A549 (cell line): ENCODE data around the gene MEG3.

Experiments used
- CHD2 ChIP-seq: fragments of 150-350 bp; IDR thresholded peaks from 2 replicates; pipeline ENCODE4 v1.6.1; 2014; ENCODE audit warnings: low read length; ENCODE audit not compliant: partially characterized antibody
- JUNB ChIP-seq: fragments of >200 bp; sonication (Bioruptor Twin); formaldehyde crosslinking; IDR thresholded peaks from 2 replicates; pipeline ENCODE4 v1.6.1; 2016
- MYC ChIP-seq: IDR thresholded peaks from 2 replicates; pipeline ENCODE4 v1.6.1; 2012; ENCODE audit warnings: mild to moderate bottlenecking, inconsistent platforms, low read length, improper control_type of control experiment, borderline replicate concordance
- POLR2AphosphoS2 ChIP-seq: conservative IDR thresholded peaks from 2 replicates; pipeline ENCODE4 v1.6.1; 2012; ENCODE audit warnings: low read length, improper control_type of control experiment, inconsistent platforms
- RAD21 ChIP-seq, 2 experiments: fragments of >200 bp in 1 of 2; sonication (Bioruptor Twin) in 1 of 2; formaldehyde crosslinking in 1 of 2; IDR thresholded peaks in 1 of 2; conservative IDR thresholded peaks in 1 of 2; 2 replicates in 1 of 2; 3 replicates in 1 of 2; pipeline ENCODE4 v1.6.1; 2012 to 2018; ENCODE audit warnings: inconsistent platforms in 1 of 2
- RNF2 ChIP-seq: fragments of 200-600 bp; sonication (generic); IDR thresholded peaks from 2 replicates; pipeline ENCODE4 v1.6.1; 2016; ENCODE audit warnings: low read depth, mild to moderate bottlenecking, antibody characterized with exemption, moderate library complexity, borderline replicate concordance

- TF ChIP-seq CHD2 (no peak), RAD21 (conservative IDR thresholded peaks at IDR 0.05 in 1 of 2, IDR thresholded peaks at IDR 0.05 in 1 of 2) (peak; percentile 74 to 80), POLR2AphosphoS2 (no peak), JUNB (no peak), MYC (no peak), RNF2 (no peak)
Measured at GRCh38 chr14:100906420-100906819, 80.5 kb downstream of the MEG3 start.
